Left ventricle myocardium superior (tissue), 1 donor: ENCODE data around the gene EFHD2. TPM values are rescaled to one million over a fixed set of nuclear protein-coding genes. Genes with fewer than 3 reads are reported as not detected.
A peak's percentile ranks its signal among the peaks of the same experiment; 100 is the strongest.
"Not testable (repeated sequence)": the region's sequence is repeated elsewhere in the genome, so short reads cannot be mapped to it uniquely, and the experiment has no call there.

ENCODE experiments used
- ATAC-seq: fragments of 200-7000 bp; cut with Tn5 transposase; one replicate; pipeline ENCODE4 v1.9.1; 2020; ENCODE audit warnings: mild to moderate bottlenecking, moderate library complexity
- DNase-seq: peaks from one replicate; pipeline ENCODE4 v3.0.0-alpha.2; 2020
- intact Hi-C: fragments of 100-400 bp; cut with micrococcal nuclease; formaldehyde crosslinking; loops from one replicate; pipeline ENCODE4 v1.11.0; 2022
- long read RNA-seq: library from polyadenylated mRNA; unstranded; transcript quantifications from one replicate; pipeline ENCODE4 v2.0.0, GENCODE V29; 2021
- total RNA-seq: library from RNA; stranded (reverse); fragmentation: NEBNext Ultra II Directional; extraction: Animal tissue kit (Norgen Biotek cat#: 25700); gene quantifications from one replicate; pipeline ENCODE4 v1.2.1, GENCODE V29; 2021
- donor health status: DM: no; HTN: yes; CAD: no; lungs with severe emphysema.

EFHD2 gene
- 12.6 TPM for total RNA-seq
- long read RNA-seq, transcript EFHD2-201 (4 exons, 2,419 nt): major isoform, 25 of 41 reads
- long read RNA-seq, partial matches to known transcripts: 3 of 41 reads
- long read RNA-seq, other reads (novel, unspliced or antisense): 13 of 41 reads

DNA sequence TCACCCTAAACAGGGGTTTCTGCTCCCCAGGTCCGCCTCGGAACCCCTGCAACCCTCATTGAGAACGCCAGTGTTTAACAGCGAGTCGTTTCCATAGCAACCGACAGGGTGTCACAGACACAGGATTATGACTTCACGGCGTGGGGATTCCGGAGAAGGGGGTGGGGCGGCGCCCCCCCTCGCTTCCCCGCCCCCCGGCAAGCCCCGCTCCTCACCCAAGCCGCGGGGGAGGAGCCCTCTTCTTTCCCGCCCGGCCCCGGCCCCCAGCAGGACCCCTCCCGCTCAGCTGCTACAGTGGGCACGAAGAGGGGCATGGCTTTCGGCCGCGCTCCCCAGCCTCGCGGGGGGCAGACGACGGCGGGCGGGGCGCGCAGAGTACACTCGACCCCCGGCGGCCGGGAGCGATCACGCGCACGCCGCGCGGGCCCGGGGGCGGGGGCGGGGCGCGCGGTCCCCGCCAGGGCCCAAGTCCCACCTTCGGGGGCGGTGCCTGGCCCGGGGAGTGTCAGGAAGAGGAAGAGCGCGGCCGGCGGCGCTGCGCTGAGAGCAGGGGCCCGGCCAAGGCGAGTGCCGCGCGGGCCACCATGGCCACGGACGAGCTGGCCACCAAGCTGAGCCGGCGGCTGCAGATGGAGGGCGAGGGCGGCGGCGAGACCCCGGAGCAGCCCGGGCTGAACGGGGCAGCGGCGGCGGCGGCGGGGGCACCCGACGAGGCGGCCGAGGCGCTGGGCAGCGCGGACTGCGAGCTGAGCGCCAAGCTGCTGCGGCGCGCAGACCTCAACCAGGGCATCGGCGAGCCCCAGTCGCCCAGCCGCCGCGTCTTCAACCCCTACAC is at the start of gene EFHD2:
TSS of gene EFHD2 (plus strand) at position 501 of the 835 bp plus-strand sequence. CDS start at position 585, 84 bp downstream.
- intact Hi-C loops: no loop called here
- ATAC-seq: peak; percentile 89
- DNase-seq: peak; percentile 93

DNA sequence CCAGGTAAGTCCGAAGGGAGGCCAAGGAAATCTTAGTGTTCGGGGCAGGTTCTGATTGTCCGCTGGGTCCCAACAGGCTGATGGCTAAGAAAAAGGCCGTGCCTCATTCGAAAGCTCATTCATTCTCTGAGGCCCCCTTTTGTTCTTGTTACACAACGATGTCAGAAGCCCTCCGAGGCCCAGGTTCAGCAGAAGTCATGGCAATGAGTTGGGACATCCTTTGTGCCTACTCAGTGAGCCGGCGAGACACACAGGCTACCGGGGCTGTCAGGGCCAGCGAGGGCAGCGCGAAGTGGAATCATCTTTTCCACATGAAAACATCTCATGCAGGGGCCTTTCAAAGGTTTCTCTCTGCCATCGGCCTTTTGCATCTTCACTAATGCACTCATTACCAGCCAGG is 49.0 kb upstream of the EFHD2 start:
- intact Hi-C loops: no loop called here
- DNase-seq (no peak), ATAC-seq (no peak)

DNA sequence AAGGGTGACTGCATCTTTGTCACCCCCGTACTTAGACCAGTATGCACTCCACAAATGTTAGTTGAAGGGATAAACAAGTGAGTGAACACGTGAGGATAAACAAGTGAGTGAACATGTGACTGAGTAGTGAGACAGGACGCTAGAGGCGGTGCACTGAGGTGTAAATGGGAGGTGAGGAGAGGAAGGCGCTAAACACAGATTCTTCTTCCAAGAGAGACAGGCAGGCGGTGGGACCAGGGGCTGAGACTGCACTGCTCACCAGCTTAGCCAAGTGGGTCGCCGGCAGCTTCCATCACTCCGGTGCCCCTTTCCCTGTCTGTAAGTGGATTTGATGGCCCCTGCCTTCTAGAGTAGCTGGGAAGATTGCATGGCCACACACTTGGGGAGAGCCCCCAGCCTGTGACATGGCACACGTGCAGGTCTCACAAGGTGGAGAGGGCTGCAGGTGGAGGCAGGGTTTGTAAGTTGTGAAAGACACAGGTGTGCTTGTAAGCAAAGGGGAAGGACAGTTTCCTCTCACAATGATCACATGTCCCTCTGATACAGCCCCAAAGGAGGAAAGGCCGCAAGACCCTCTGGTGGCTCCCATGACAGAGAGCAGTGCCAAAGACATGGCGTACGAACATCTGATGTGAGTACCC is 47.5 kb upstream of the EFHD2 start:
- no peak for ATAC-seq
- intact Hi-C loops: no loop called here
- no peak for DNase-seq

DNA sequence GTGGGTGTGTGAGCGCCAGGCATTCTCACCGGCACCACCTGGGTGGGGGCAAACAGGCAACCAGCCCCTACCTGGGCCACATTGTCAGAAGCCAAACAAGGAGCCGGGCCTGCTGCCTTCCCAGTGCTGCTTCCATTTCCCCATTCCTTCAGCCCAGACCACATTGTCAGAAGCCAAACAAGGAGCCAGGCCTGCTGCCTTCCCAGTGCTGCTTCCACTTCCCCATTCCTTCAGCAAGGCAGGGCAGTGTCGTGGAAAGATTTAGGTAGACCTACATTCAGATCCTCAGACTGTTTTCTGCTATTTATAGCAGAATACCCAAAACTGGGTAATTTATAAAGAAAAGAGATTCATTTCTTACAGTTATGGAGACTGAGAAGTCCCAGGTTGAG is 47.0 kb upstream of the EFHD2 start:
- intact Hi-C loops: no loop called here
- ATAC-seq (no peak), DNase-seq (no peak)

- no peak for ATAC-seq
- intact Hi-C loops: no loop called here
- no peak for DNase-seq
Observed at GRCh38 chr1:15364740-15365139, 44.9 kb upstream of the EFHD2 start.

- intact Hi-C loops: no loop called here
- no peak for ATAC-seq
- no peak for DNase-seq
Observed at GRCh38 chr1:15368888-15369287, 40.8 kb upstream of the EFHD2 start.

GRCh38 chr1:15370268-15370667 is 39.4 kb upstream of the EFHD2 start:
- no peak for DNase-seq
- intact Hi-C loops: no loop called here
- ATAC-seq: no peak

DNA sequence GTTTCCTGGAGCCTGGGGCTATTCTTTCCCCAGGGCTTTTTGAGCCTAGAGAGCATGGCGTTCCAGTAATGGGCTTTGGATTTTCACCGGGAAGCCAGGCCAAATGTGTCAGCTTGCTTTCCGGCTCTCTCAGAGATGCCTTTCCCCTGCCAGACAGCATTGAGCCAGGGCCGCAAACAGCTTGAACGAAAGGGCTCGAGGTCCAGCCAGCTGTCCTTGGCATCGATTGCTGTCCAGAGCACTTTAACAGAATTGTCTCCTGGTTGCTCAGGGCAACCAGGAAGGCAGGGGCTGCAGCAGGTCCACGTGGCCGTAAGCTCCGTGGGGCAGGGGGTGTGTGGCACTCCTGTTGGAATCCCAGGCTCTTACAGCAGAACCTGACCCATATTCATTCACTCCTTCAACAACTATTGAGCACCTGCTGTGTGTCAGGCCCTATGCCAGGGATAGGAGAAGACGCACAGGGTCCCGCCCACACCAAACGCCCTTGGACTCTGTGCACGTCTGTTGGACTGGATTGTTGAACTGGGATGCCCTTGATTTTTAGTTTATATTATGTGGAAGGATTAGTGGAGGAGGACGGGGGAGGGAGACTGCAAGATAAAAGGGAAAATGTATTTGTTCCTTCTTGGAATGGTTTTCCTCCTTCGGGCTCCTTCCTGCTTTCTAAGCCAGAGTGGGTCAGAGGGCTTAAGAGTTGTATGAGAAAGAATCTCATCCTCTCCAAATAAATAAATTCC is 38.7 kb upstream of the EFHD2 start:
- ATAC-seq (peak; percentile 90), DNase-seq (peak; percentile 69)
- intact Hi-C loops: no loop called here

DNA sequence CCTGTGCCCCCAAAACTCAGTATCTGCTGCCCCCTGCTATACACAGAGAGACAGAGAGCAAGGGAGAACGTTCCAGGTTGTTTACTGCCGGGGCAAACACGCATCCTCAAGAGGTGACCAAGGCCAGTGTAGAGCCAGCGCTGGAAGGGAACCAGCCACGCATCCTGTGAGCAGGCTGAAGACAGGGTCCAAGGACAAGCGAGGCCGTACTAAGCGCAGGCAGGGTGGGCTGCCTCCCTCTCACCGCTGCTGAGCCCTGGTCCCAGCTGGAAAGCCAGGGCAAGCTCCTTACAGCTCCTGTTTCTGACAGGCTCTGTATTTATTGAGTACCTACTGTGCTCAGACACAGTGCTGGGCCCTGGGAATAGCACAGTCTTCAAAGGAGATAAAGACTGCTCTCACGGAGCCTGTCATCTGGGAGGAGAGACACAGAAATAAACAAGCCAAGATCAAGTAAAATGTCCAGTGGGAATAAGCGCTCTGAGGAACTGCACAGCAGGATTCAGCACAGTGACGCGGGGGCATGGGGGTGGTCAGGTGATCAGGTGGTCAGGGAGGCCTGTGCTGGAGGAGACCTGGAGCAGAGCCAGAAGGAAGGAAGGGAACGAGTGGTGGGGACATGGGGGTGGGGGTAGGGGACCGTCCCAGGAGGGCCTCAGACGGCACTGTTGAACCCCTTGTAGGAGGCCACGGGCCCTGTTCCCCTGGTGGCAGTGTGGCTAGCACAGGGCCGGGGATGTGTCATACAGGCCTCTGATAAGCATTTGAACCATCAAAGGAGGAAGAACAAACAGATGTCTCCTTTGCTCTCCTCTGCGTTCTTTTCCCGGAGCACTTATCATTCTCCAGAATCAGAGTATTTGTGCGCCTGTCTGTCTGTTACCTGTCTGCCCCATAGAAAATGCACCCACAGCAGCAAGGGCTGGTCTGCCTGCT is 37.8 kb upstream of the EFHD2 start:
- intact Hi-C loops: no loop called here
- DNase-seq (peak; percentile 28), ATAC-seq (peak; percentile 42)

- DNase-seq: no peak
- no peak for ATAC-seq
- intact Hi-C loops: no loop called here
Observed at GRCh38 chr1:15378729-15379128, 31.0 kb upstream of the EFHD2 start.

- DNase-seq, ATAC-seq, intact Hi-C loops: not testable (repeated sequence)
Observed at GRCh38 chr1:15379151-15379550, 30.5 kb upstream of the EFHD2 start.

DNA sequence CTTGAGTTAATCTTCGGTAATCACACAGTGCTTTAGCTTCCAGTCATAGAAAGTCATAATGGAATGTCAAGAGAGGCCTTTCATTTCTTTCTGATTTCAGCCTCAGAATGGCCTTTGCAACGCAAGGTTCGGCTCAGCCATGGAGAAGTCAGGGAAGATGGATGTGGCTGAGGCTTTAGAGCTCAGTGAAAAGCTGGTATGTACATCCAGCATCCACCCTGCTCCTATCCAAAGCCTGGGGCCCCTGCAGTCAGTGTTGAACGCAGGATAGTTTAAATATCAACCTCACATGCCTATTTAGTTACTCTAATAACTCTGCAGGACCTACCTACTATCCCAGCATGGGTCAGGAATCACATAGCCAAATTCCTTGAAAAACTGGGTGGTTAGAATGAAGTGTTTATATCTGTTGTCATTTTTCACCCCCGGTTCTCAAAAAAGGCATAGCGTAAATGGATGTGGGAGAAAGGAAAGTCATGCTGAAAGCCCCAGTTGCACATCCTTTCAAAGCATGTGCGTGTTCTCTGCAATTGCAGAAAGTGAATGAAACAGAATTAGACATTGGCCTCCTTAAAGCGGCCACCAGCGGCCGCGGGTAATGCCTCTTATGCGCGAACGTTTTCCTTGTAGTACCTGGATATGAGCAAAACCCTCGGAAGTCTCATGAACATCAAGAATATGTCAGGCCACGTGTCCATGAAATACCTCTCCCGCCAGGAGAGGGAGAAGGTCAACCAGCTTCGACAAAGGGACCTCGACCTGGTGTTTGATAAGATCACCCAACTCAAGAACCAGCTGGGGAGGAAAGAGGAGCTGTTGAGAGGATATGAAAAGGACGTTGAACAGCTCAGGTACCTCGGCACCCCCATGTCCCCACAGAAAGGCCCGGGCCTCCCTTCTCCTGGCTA is 28.8 kb upstream of the EFHD2 start:
- no peak for DNase-seq
- intact Hi-C loops: no loop called here
- ATAC-seq: no peak

GRCh38 chr1:15381805-15382204 is 27.9 kb upstream of the EFHD2 start:
- intact Hi-C loops: no loop called here
- no peak for ATAC-seq
- DNase-seq: no peak

- DNase-seq: no peak
- intact Hi-C loops: no loop called here
- ATAC-seq: no peak
Observed at GRCh38 chr1:15382601-15383518, 26.8 kb upstream of the EFHD2 start.

DNA sequence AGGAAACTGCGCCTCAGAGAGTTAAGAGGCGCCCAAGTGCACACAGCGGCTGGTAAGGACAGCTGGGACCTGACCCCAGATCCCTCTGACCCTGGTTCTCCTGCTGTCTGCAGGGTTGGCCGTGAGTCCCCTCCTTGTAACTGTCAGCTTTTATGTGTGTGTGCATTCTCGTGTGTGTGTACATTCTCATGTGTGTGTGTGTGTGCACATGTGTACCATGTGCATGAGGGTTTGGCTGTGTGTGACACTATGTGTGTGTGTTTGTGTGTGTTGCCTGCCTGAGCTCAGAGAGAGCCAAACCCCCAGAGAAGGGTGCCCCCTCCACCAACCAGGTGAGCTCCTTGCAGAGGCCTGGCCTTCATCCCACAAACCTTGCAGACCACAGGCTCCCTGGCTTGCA is 25.9 kb upstream of the EFHD2 start:
- ATAC-seq: no peak
- intact Hi-C loops: no loop called here
- DNase-seq: no peak

- intact Hi-C loops: no loop called here
- ATAC-seq (no peak), DNase-seq (no peak)
Observed at GRCh38 chr1:15384301-15384901, 25.3 kb upstream of the EFHD2 start.
